Retinal pigment epithelial cell (primary cell): ENCODE data around the gene MUC5AC.

ENCODE experiments used
- DNase-seq: peaks from one replicate; pipeline ENCODE4 v3.0.0-alpha.2; 2010; ENCODE audit warnings: low read depth
- H3K4me3 ChIP-seq: 2 replicates; pipeline ENCODE4 v1.5.1; 2011; ENCODE audit warnings: mild to moderate bottlenecking, low read length, control low read depth, moderate library complexity
- CTCF ChIP-seq: conservative IDR thresholded peaks from 2 replicates; pipeline ENCODE4 v1.5.1; 2011; ENCODE audit warnings: low read depth, low read length, control low read depth, inconsistent platforms

Gene MUC5AC

GRCh38 chr11:1222491-1223345, 65.0 kb downstream of the MUC5AC start, which contains the start of gene MUC5B:
TSS of gene MUC5B (plus strand) at chr11:1223066. CDS start at chr11:1223124, 58 bp downstream.
- peak; percentile 9 for DNase-seq
- H3K4me3 ChIP-seq = no peak within 1 kb of the TSS
- no peak for TF ChIP-seq CTCF

- DNase-seq = no peak
- no peak overlapping the region for H3K4me3 ChIP-seq
- no peak for TF ChIP-seq CTCF
These were observed 65.8 kb downstream of the MUC5AC start for GRCh38 chr11:1223346-1224110.

- H3K4me3 ChIP-seq = no peak overlapping the region
- no peak for TF ChIP-seq CTCF
- no peak for DNase-seq
These were observed 66.3 kb downstream of the MUC5AC start for GRCh38 chr11:1224111-1224490.

GRCh38 chr11:1224491-1225385, 67.0 kb downstream of the MUC5AC start:
- TF ChIP-seq CTCF = no peak
- no peak overlapping the region for H3K4me3 ChIP-seq
- no peak for DNase-seq

GRCh38 chr11:1225386-1226225, 67.9 kb downstream of the MUC5AC start:
- DNase-seq = no peak
- TF ChIP-seq CTCF = no peak
- no peak overlapping the region for H3K4me3 ChIP-seq
